Measurements from ENCODE around the gene HIVEP2.

DNA sequence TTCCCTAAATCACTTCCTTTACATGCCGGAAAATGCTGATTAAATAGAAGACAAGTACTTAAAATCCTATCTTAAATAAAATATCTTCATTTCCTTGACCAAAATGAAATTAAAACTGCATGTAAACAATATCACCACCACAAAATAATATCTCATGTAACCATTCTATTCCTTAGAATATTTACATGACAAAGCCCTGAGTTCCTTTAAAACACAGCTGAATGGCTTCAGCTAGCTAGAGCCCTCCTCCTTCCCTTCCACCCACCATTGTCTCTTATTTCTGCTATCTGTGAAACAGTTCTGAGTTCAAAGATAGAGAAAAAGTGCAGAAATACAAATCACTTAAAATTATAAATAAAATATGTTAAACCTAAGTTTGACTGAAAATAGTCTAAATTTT lies 103.1 kb downstream of the HIVEP2 start:
- TF ChIP-seq, protein P1, sequence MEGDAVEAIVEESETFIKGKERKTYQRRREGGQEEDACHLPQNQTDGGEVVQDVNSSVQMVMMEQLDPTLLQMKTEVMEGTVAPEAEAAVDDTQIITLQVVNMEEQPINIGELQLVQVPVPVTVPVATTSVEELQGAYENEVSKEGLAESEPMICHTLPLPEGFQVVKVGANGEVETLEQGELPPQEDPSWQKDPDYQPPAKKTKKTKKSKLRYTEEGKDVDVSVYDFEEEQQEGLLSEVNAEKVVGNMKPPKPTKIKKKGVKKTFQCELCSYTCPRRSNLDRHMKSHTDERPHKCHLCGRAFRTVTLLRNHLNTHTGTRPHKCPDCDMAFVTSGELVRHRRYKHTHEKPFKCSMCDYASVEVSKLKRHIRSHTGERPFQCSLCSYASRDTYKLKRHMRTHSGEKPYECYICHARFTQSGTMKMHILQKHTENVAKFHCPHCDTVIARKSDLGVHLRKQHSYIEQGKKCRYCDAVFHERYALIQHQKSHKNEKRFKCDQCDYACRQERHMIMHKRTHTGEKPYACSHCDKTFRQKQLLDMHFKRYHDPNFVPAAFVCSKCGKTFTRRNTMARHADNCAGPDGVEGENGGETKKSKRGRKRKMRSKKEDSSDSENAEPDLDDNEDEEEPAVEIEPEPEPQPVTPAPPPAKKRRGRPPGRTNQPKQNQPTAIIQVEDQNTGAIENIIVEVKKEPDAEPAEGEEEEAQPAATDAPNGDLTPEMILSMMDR (IDR thresholded peaks at IDR 0.05 in 8 of 11, conservative IDR thresholded peaks at IDR 0.05 in 3 of 11) = no peak
- TF ChIP-seq POLR2A (IDR thresholded peaks at IDR 0.05) = no peak
- TF ChIP-seq POLR2AphosphoS5 (IDR thresholded peaks at IDR 0.05) = no peak
